Lung (tissue), 12 donors: ENCODE data around the gene CDH4. TPM values are rescaled to one million over a fixed set of nuclear protein-coding genes. Genes with fewer than 3 reads are reported as not detected.

ENCODE experiments used
- ATAC-seq: fragments of 200-7000 bp; cut with Tn5 transposase; one replicate; pipeline ENCODE4 v1.9.1; 2020; ENCODE audit warnings: moderate number of reproducible peaks; ENCODE audit not compliant: insufficient read depth, low FRiP score
- DNase-seq, 3 donors: peaks; one replicate each; pipeline ENCODE4 v3.0.0-alpha.2; 2013 to 2017
- H3K27ac ChIP-seq, 2 donors: one replicate each; pipeline ENCODE4 v1.5.1; 2013; ENCODE audit warnings: mild to moderate bottlenecking in 2 of 2, moderate library complexity in 2 of 2, control low read depth in 1 of 2, inconsistent platforms in 1 of 2, low read depth in 1 of 2, low read length in 1 of 2
- H3K27me3 ChIP-seq, 3 donors: one replicate each; pipeline ENCODE4 v1.5.1; 2013; ENCODE audit warnings: low read length in 2 of 3; ENCODE audit not compliant: control insufficient read depth in 3 of 3, insufficient read depth in 3 of 3
- H3K36me3 ChIP-seq, 4 donors: one replicate each; pipeline ENCODE4 v1.5.1; 2013; ENCODE audit warnings: low read length in 4 of 4, mild to moderate bottlenecking in 1 of 4, moderate library complexity in 1 of 4; ENCODE audit not compliant: control insufficient read depth in 4 of 4, insufficient read depth in 4 of 4
- H3K4me1 ChIP-seq, 5 donors: one replicate each; pipeline ENCODE4 v1.5.1; 2013; ENCODE audit warnings: low read length in 5 of 5, mild to moderate bottlenecking in 2 of 5, moderate library complexity in 1 of 5; ENCODE audit not compliant: control insufficient read depth in 5 of 5, insufficient read depth in 5 of 5
- H3K4me3 ChIP-seq: one replicate; pipeline ENCODE4 v1.5.1; 2013; ENCODE audit warnings: mild to moderate bottlenecking, control low read depth, moderate library complexity
- H3K9ac ChIP-seq, 2 donors: one replicate each; pipeline ENCODE4 v1.5.1; 2013; ENCODE audit warnings: low read length in 2 of 2, control low read depth in 1 of 2; ENCODE audit not compliant: insufficient read depth in 1 of 2
- H3K9me3 ChIP-seq, 4 donors: one replicate each; pipeline ENCODE4 v1.5.1; 2013; ENCODE audit warnings: low read length in 3 of 4, mild to moderate bottlenecking in 1 of 4, moderate library complexity in 1 of 4; ENCODE audit not compliant: control insufficient read depth in 4 of 4, insufficient read depth in 3 of 4
- CTCF ChIP-seq: IDR thresholded peaks from 2 replicates; pipeline ENCODE4 v1.5.1; 2012; ENCODE audit warnings: mild to moderate bottlenecking; ENCODE audit errors: control extremely low read depth, extremely low read depth
- WGBS, 2 donors: extraction: QIAGEN DNeasy Blood & Tissue Kit; methylation state at CpG; one replicate each; pipeline ENCODE4 v1.1.7; 2013; 5-methylcytosine and 5-hydroxymethylcytosine counted together
- polyA plus RNA-seq, 2 donors: library from polyadenylated mRNA; stranded (reverse); fragments of 200-250 nt; gene quantifications; one replicate each; pipeline ENCODE4 v1.2.1, GENCODE V29; 2013
- total RNA-seq, 2 donors: library from RNA; depleted of rRNA in 1 of 2; stranded (reverse); fragments of >200 nt in 1 of 2; gene quantifications; one replicate each; pipeline ENCODE4 v1.2.1, GENCODE V29; 2014 to 2021
- donor health status: control.
- donor health status: control.
- donor health status: Bipolar disorder and iron deficiency.
- donor health status: healthy.
- donor health status: DM: yes; HTN: yes; CAD: no.

CDH4 gene
- total and polyA plus RNA-seq, 4 donors: 0.10 to 2.1 (median 0.34) TPM

- H3K27ac ChIP-seq: no peak overlapping the region
Observed at GRCh38 chr20:61850457-61850856, 598.4 kb downstream of the CDH4 start.

GRCh38 chr20:61850926-61851900 lies 599.2 kb downstream of the CDH4 start:
- no peak for TF ChIP-seq CTCF
- no peak overlapping the region for H3K27ac ChIP-seq
- H3K9me3 ChIP-seq: peaks cover 0 to 18% (median 0%) of the 10 kb centered on the region in 4 donors
- 61 to 81% methylated on average over 32 of the region's 32 CpGs for WGBS, 2 donors
- no peak for ATAC-seq
- no peak overlapping the region for H3K9ac ChIP-seq
- H3K27me3 ChIP-seq: peaks cover 0 to 11% (median 3%) of the 10 kb centered on the region in 3 donors
- H3K4me1 ChIP-seq: peaks cover 0 to 19% (median 0%) of the 10 kb centered on the region in 5 donors
- peaks cover 0 to 4% (median 0%) of the 10 kb centered on the region in 4 donors for H3K36me3 ChIP-seq
- H3K4me3 ChIP-seq: no peak overlapping the region
- DNase-seq: peak; percentile 6 to 30 (median 29)

More at GRCh38 chr20:61850457-61850856, 598.4 kb downstream of the CDH4 start:
- peaks cover 0 to 19% (median 0%) of the 10 kb centered on the region in 5 donors for H3K4me1 ChIP-seq
- TF ChIP-seq CTCF: no peak
- peaks cover 0 to 11% (median 3%) of the 10 kb centered on the region in 3 donors for H3K27me3 ChIP-seq
- DNase-seq (peak; percentile 55 to 69 (median 64)), ATAC-seq (no peak)
- H3K36me3 ChIP-seq: peaks cover 0 to 4% (median 0%) of the 10 kb centered on the region in 4 donors
- peaks cover 0 to 19% (median 0%) of the 10 kb centered on the region in 4 donors for H3K9me3 ChIP-seq
- H3K9ac ChIP-seq: no peak overlapping the region
- WGBS, 2 donors: 62 to 81% methylated on average over 14 of the region's 14 CpGs
- H3K4me3 ChIP-seq: no peak overlapping the region

- TF ChIP-seq CTCF: no peak
- 85 to 94% methylated on average over 29 of the region's 29 CpGs for WGBS, 2 donors
- peaks cover 0 to 17% (median 0%) of the 10 kb centered on the region in 4 donors for H3K9me3 ChIP-seq
- H3K27ac ChIP-seq: no peak overlapping the region
- DNase-seq (no peak), ATAC-seq (no peak)
- H3K36me3 ChIP-seq: peaks cover 0 to 2% (median 0%) of the 10 kb centered on the region in 4 donors
- no peak overlapping the region for H3K4me3 ChIP-seq
- no peak overlapping the region for H3K9ac ChIP-seq
- H3K4me1 ChIP-seq: peaks cover 0 to 19% (median 0%) of the 10 kb centered on the region in 5 donors
- H3K27me3 ChIP-seq: peaks cover 0 to 8% (median 3%) of the 10 kb centered on the region in 3 donors
Observed at GRCh38 chr20:61852268-61853072, 600.4 kb downstream of the CDH4 start.
